Measurements from ENCODE around the gene EPS8L2. TPM values are rescaled to one million over a fixed set of nuclear protein-coding genes. Genes with fewer than 3 reads are reported as not detected.
"Not testable (repeated sequence)": the region's sequence is repeated elsewhere in the genome, so short reads cannot be mapped to it uniquely, and the experiment has no call there.

The EPS8L2 gene
- total RNA-seq, 2 donors from 2014 or later: 4.7 to 7.5 TPM

GRCh38 chr11:737366-737765 is 31.3 kb downstream of the EPS8L2 start:
- H3K27me3 ChIP-seq: no peaks in the 10 kb centered on the region
- H3K27ac ChIP-seq: no peak overlapping the region
- no peak overlapping the region for H3K4me3 ChIP-seq
- TF ChIP-seq CTCF (IDR thresholded peaks at IDR 0.05): no peak
- H3K9me3 ChIP-seq: no peaks in the 10 kb centered on the region
- H3K4me1 ChIP-seq: no peaks in the 10 kb centered on the region
- H3K36me3 ChIP-seq: no peaks in the 10 kb centered on the region
- no peak for DNase-seq (ENCODE audit: low spot score)

GRCh38 chr11:737899-738298 is 31.9 kb downstream of the EPS8L2 start:
- H3K27me3 ChIP-seq; H3K36me3 ChIP-seq; DNase-seq (ENCODE audit: low spot score); H3K9me3 ChIP-seq; H3K4me1 ChIP-seq; H3K27ac ChIP-seq; H3K4me3 ChIP-seq: not testable (repeated sequence)

GRCh38 chr11:742156-742546 is 36.1 kb downstream of the EPS8L2 start:
- no peak overlapping the region for H3K27ac ChIP-seq
- no peaks in the 10 kb centered on the region for H3K36me3 ChIP-seq

GRCh38 chr11:742571-743201 is 36.7 kb downstream of the EPS8L2 start:
- Histone ChIP-seq H3K27me3 (no peaks in the 10 kb centered on the region), H3K9me3 (no peaks in the 10 kb centered on the region), H3K4me3 (no peak overlapping the region), H3K36me3 (no peaks in the 10 kb centered on the region), H3K27ac (no peak overlapping the region), H3K4me1 (peaks cover 0 to 11% of the 10 kb centered on the region in 2 donors)
- no peak for DNase-seq (ENCODE audit: low spot score)
- TF ChIP-seq CTCF (IDR thresholded peaks at IDR 0.05): no peak

More at GRCh38 chr11:742156-742546, 36.1 kb downstream of the EPS8L2 start:
- no peaks in the 10 kb centered on the region for H3K9me3 ChIP-seq
- H3K4me3 ChIP-seq: no peak overlapping the region
- TF ChIP-seq CTCF (IDR thresholded peaks at IDR 0.05): no peak
- no peaks in the 10 kb centered on the region for H3K27me3 ChIP-seq
- H3K4me1 ChIP-seq: peaks cover 0 to 10% of the 10 kb centered on the region in 2 donors
- no peak for DNase-seq (ENCODE audit: low spot score)

GRCh38 chr11:745428-745827 is 39.4 kb downstream of the EPS8L2 start:
- Histone ChIP-seq H3K27ac (no peak overlapping the region), H3K4me3 (no peak overlapping the region), H3K36me3 (no peaks in the 10 kb centered on the region), H3K9me3 (no peaks in the 10 kb centered on the region), H3K4me1 (peaks cover 0 to 32% of the 10 kb centered on the region in 2 donors), H3K27me3 (no peaks in the 10 kb centered on the region)
- no peak for TF ChIP-seq CTCF (IDR thresholded peaks at IDR 0.05)
- DNase-seq (ENCODE audit: low spot score): no peak

- Histone ChIP-seq H3K4me1 (peaks cover 0 to 32% of the 10 kb centered on the region in 2 donors), H3K9me3 (no peaks in the 10 kb centered on the region), H3K36me3 (no peaks in the 10 kb centered on the region), H3K27ac (peak overlapping the region; percentile 86 to 90), H3K4me3 (peak overlapping the region; percentile 67 to 97), H3K27me3 (no peaks in the 10 kb centered on the region)
- no peak for TF ChIP-seq CTCF (IDR thresholded peaks at IDR 0.05)
- no peak for DNase-seq (ENCODE audit: low spot score)
These were observed 40.5 kb downstream of the EPS8L2 start for GRCh38 chr11:746289-747157.
